DND-41 (cell line): ENCODE results near the gene SDCBP2.

Experiments used
- CTCF ChIP-seq: IDR thresholded peaks from 2 replicates; pipeline ENCODE4 v1.5.1; 2012; ENCODE audit warnings: borderline replicate concordance, low read length, moderate library complexity, mild to moderate bottlenecking; ENCODE audit not compliant: poor library complexity, severe bottlenecking; ENCODE audit errors: extremely low read depth
- EZH2 ChIP-seq: IDR thresholded peaks from 3 replicates; pipeline ENCODE4 v1.6.1; 2012; ENCODE audit warnings: borderline replicate concordance, low read depth, mild to moderate bottlenecking, moderate library complexity, low read length, inconsistent platforms; ENCODE audit not compliant: severe bottlenecking

DNA sequence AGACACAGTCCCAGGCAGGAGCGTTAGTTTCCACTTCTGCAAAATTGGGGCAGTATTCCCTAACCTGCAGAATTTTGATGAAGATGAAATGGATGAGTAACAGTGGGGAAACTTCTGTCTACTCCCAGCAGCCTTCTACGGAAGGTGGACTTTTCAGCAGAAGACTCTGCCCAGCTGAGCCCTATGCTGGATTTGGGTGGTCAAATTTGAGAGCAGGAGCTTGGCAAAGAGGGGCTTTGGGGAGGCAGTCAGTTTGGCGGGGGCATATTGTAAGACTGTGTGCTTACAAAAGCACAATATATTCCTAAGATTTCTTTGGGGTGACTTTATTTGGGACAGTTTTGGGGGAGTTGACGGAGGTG is 5.4 kb upstream of the SDCBP2 start:
- TF ChIP-seq CTCF (no peak), EZH2 (no peak)
